ENCODE data around the gene ZMYND12. TPM values are rescaled to one million over a fixed set of nuclear protein-coding genes. Genes with fewer than 3 reads are reported as not detected.

ZMYND12 gene
- polyA plus RNA-seq, 1 donor from 2014 or later: 0.21 TPM

GRCh38 chr1:42463921-42464320, 8.1 kb upstream of the ZMYND12 start:
- H3K79me2 ChIP-seq (replicated peaks; ENCODE audit: insufficient read depth, low read length): peaks cover 24% of the 10 kb centered on the region
- H2AFZ ChIP-seq (ENCODE audit: low read depth, low read length): peak overlapping the region; percentile 25
- no peaks in the 10 kb centered on the region for H3K9me2 ChIP-seq (ENCODE audit: insufficient read depth, low read length)
- peak overlapping the region; percentile 82 for H3K9ac ChIP-seq (ENCODE audit: low read length)
- no peaks in the 10 kb centered on the region for H3K36me3 ChIP-seq (ENCODE audit: insufficient read depth, low read length)
- TF ChIP-seq EP300 (conservative IDR thresholded peaks at IDR 0.05; ENCODE audit: poor library complexity, severe bottlenecking) (no peak), EZH2 (IDR thresholded peaks at IDR 0.05; ENCODE audit: borderline replicate concordance, insufficient read depth, low read length, poor library complexity, severe bottlenecking) (no peak), REST (IDR thresholded peaks at IDR 0.05; ENCODE audit: borderline replicate concordance) (peak; percentile 4), RAD21 (conservative IDR thresholded peaks at IDR 0.05) (no peak), TAF1 (IDR thresholded peaks at IDR 0.05; ENCODE audit: low read depth) (no peak), CTCF (IDR thresholded peaks at IDR 0.05; ENCODE audit: poor library complexity, severe bottlenecking) (no peak), POLR2AphosphoS5 (IDR thresholded peaks at IDR 0.05) (no peak), SMC3 (conservative IDR thresholded peaks at IDR 0.05; ENCODE audit: poor library complexity) (no peak)
- no peaks in the 10 kb centered on the region for H3K9me3 ChIP-seq (ENCODE audit: low read length)
- H3K4me2 ChIP-seq (ENCODE audit: low read length): peak overlapping the region; percentile 89
- H3F3A ChIP-seq (ENCODE audit: insufficient read depth, low read length, poor library complexity, severe bottlenecking): no peaks in the 10 kb centered on the region
- H3K27me3 ChIP-seq (ENCODE audit: insufficient read depth, low read depth, low read length): no peaks in the 10 kb centered on the region
- peak overlapping the region; percentile 85 for H3K4me3 ChIP-seq (ENCODE audit: low read length)
- peak overlapping the region; percentile 88 for H3K27ac ChIP-seq (ENCODE audit: low read length)
- H4K20me1 ChIP-seq (ENCODE audit: insufficient read depth): no peaks in the 10 kb centered on the region

- Histone ChIP-seq H2AFZ (ENCODE audit: low read depth, low read length) (peak within 1 kb of the TSS; percentile 25), H4K20me1 (ENCODE audit: insufficient read depth) (no peaks in the 10 kb centered on the region), H3K9me3 (ENCODE audit: low read length) (no peaks in the 10 kb centered on the region), H3K9ac (ENCODE audit: low read length) (peak within 1 kb of the TSS; percentile 82), H3K9me2 (ENCODE audit: insufficient read depth, low read length) (no peaks in the 10 kb centered on the region), H3K27ac (ENCODE audit: low read length) (peak within 1 kb of the TSS; percentile 88), H3K27me3 (ENCODE audit: insufficient read depth, low read depth, low read length) (no peaks in the 10 kb centered on the region), H3K4me3 (ENCODE audit: low read length) (peak within 1 kb of the TSS; percentile 85), H3K36me3 (ENCODE audit: insufficient read depth, low read length) (no peaks in the 10 kb centered on the region), H3K4me2 (ENCODE audit: low read length) (peak within 1 kb of the TSS; percentile 89), H3K79me2 (replicated peaks; ENCODE audit: insufficient read depth, low read length) (peaks cover 24% of the 10 kb centered on the region), H3F3A (ENCODE audit: insufficient read depth, low read length, poor library complexity, severe bottlenecking) (no peaks in the 10 kb centered on the region)
- TF ChIP-seq POLR2AphosphoS5 (IDR thresholded peaks at IDR 0.05) (peak; percentile 64), EP300 (conservative IDR thresholded peaks at IDR 0.05; ENCODE audit: poor library complexity, severe bottlenecking) (peak; percentile 78), REST (IDR thresholded peaks at IDR 0.05; ENCODE audit: borderline replicate concordance) (no peak), TAF1 (IDR thresholded peaks at IDR 0.05; ENCODE audit: low read depth) (peak; percentile 45), MXI1 (conservative IDR thresholded peaks at IDR 0.05; ENCODE audit: poor library complexity, severe bottlenecking) (peak; percentile 95), RAD21 (conservative IDR thresholded peaks at IDR 0.05) (peak; percentile 60), EZH2 (IDR thresholded peaks at IDR 0.05; ENCODE audit: borderline replicate concordance, insufficient read depth, low read length, poor library complexity, severe bottlenecking) (no peak), SMC3 (conservative IDR thresholded peaks at IDR 0.05; ENCODE audit: poor library complexity) (peak; percentile 52), CTCF (IDR thresholded peaks at IDR 0.05; ENCODE audit: poor library complexity, severe bottlenecking) (peak; percentile 20)
Observed at GRCh38 chr1:42462828-42463763, 7.3 kb upstream of the ZMYND12 start, which contains the start of gene CCDC30. Gene CCDC30, plus strand, starts transcription at chr1:42463286. Its CDS starts 17,266 bp downstream, at chr1:42480552.
